ENCODE data around the gene LIPC. TPM values are rescaled to one million over a fixed set of nuclear protein-coding genes. Genes with fewer than 3 reads are reported as not detected.

The LIPC gene
- total RNA-seq, 2 donors from 2014 or later: 1.0 to 3.2 TPM

DNA sequence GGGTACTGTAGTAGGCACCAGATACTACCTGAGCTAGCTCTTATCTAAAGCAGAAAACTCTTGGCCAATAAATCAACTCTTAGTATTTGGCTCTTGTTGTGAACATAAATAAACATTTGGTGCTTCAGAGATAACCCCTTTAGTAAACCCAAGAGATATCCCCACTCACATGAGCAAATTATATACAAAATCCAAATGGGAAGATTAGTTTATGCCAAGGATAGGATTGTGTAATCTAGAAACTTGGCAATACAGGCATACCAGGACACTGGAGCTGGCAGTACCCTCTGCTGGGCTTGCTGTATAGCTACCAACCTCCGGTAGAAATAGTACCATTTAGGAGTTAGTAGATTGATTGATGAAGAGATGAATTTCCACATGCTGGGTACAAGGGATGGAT is 127.0 kb downstream of the LIPC start:
- Mint-ChIP-seq H3K4me1 (peaks cover 3% of the 10 kb centered on the region), H3K4me3 (no peak overlapping the region), H3K36me3 (ENCODE audit: low read depth) (no peaks in the 10 kb centered on the region), H3K27me3 (no peaks in the 10 kb centered on the region), H3K27ac (no peak overlapping the region)
- H3K9me3 ChIP-seq (ENCODE audit: control insufficient read depth, low read length, poor library complexity, severe bottlenecking): no peaks in the 10 kb centered on the region
- no peak for ATAC-seq
- no peak for DNase-seq

DNA sequence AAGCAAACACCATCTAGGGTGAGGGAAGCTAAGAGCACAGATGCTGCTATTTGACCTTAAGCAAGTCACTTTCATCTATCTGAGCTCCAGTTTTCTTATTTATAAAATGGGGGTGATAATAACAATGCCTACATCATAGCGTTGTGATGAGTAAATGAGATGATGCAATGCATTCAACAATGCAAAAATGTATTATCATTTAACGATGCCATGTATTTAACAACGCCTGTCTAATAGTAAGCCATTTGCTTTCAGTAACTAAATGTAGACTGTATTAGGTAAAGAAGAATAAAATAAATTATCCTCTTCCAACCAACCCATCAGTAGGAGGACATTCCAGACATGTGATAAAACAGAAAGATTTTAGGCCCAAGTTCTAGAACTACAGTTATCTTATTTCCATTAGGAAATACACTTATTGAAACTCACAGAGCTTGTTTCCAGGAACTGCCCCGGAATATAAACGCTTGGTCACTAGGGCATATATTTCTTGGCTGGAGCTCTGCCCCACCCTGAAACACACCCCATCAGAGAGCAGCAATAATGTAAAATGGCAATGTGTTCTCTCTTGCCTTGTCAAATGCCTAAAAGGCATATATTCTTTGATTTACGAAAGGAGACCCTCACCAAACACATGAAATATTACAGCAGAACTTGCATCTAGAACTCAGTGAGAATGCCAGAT is 128.3 kb downstream of the LIPC start:
- H3K4me1 Mint-ChIP-seq: peaks cover 2% of the 10 kb centered on the region

DNA sequence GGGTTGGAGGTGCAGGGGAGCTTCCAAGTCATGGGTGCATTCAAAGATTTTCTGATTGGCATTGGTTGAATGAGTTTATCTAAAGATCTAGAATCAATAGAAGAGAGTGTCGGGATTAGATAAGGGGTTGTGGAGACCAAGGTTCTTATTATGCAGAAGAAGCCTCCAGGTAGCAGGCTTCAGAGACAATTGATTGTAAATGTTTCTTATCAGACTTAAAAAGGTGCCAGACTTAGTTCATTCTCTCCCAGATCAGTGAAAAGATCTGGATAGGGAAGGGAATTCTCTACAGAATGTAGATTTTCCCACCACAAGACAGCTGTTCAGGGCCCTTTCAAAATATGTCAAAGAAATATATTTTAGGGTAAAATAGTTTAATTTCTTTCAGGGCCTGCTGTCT is 129.5 kb downstream of the LIPC start:
- Mint-ChIP-seq H3K27ac (no peak overlapping the region), H3K27me3 (no peaks in the 10 kb centered on the region), H3K4me3 (no peak overlapping the region), H3K4me1 (peaks cover 2% of the 10 kb centered on the region), H3K36me3 (ENCODE audit: low read depth) (no peaks in the 10 kb centered on the region)
- ATAC-seq: no peak
- H3K9me3 ChIP-seq (ENCODE audit: control insufficient read depth, low read length, poor library complexity, severe bottlenecking): no peaks in the 10 kb centered on the region
- DNase-seq: no peak

More for the DNA sequence above, 128.3 kb downstream of the LIPC start:
- H3K9me3 ChIP-seq (ENCODE audit: control insufficient read depth, low read length, poor library complexity, severe bottlenecking): no peaks in the 10 kb centered on the region
- ATAC-seq (no peak), DNase-seq (no peak)
- no peaks in the 10 kb centered on the region for H3K36me3 Mint-ChIP-seq (ENCODE audit: low read depth)
- no peak overlapping the region for H3K27ac Mint-ChIP-seq
- H3K27me3 Mint-ChIP-seq: no peaks in the 10 kb centered on the region
- no peak overlapping the region for H3K4me3 Mint-ChIP-seq

DNA sequence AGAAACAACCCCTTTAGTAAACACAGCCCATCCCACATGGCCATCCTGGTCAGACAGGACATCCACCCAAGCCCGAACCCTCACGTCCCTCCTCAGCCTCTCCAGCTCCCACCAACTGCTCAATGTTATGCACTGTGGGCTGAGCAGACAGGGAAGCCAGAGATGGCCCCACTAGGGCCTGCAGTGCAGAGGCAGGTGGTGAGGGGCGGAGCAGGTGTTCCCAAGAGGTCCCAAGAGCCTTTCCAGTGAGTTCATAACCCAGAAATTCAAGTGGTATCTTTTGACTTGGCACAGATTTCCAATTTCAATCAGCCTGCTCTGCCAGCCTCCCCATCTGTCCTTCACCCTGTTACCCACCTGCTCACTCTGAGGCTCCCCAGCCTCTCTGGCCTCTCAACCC is 130.3 kb downstream of the LIPC start:
- H3K4me3 Mint-ChIP-seq: no peak overlapping the region
- peaks cover 2% of the 10 kb centered on the region for H3K4me1 Mint-ChIP-seq
- H3K27ac Mint-ChIP-seq: no peak overlapping the region
- H3K27me3 Mint-ChIP-seq: no peaks in the 10 kb centered on the region
- ATAC-seq (no peak), DNase-seq (no peak)
- no peaks in the 10 kb centered on the region for H3K36me3 Mint-ChIP-seq (ENCODE audit: low read depth)
- no peaks in the 10 kb centered on the region for H3K9me3 ChIP-seq (ENCODE audit: control insufficient read depth, low read length, poor library complexity, severe bottlenecking)

DNA sequence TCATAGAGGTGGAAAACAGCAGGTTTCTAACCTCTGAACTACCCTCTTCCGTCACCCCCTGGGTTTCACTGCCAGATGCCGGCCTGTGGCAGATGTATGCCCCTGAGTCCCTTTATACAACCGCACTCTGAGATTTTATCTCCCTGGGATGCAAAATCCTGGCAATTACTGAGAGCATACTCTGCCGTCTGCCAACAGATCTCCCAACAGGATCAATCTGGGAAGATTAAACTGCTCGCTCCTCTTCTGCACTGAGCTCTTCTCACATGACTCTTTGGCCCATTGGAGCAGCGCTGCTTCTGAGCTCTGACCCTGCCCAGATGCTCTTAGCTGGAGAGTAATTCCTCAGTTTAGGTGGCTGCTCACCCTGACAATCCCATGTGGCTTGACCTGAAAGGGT is 133.2 kb downstream of the LIPC start:
- DNase-seq (no peak), ATAC-seq (no peak)
- no peaks in the 10 kb centered on the region for H3K36me3 Mint-ChIP-seq (ENCODE audit: low read depth)
- no peak overlapping the region for H3K4me3 Mint-ChIP-seq
- no peaks in the 10 kb centered on the region for H3K27me3 Mint-ChIP-seq
- H3K4me1 Mint-ChIP-seq: peaks cover 11% of the 10 kb centered on the region
- no peak overlapping the region for H3K27ac Mint-ChIP-seq
- peaks cover 5% of the 10 kb centered on the region for H3K9me3 ChIP-seq (ENCODE audit: control insufficient read depth, low read length, poor library complexity, severe bottlenecking)

DNA sequence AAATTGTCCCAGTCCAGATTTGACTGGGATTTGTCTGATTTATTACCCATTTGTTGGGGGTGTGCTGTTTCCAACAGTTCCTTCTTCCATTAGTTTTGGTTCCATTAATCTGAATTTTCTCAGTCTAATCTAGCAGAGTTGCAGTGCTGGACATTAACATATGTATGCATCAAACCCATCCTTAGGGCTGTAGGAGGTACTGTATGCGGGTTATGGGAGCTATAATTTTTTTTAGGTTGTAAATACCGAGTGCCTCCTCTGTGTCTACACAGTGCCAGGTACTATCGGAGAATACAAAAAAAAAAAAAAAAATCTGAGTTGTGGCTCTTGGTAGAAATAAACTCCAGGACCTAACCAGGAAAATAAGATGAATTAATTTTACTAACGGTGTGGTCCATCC is 133.8 kb downstream of the LIPC start:
- H3K4me3 Mint-ChIP-seq: no peak overlapping the region
- DNase-seq: no peak
- peaks cover 11% of the 10 kb centered on the region for H3K4me1 Mint-ChIP-seq
- H3K27me3 Mint-ChIP-seq: no peaks in the 10 kb centered on the region
- H3K27ac Mint-ChIP-seq: no peak overlapping the region
- no peak for ATAC-seq
- peaks cover 5% of the 10 kb centered on the region for H3K9me3 ChIP-seq (ENCODE audit: control insufficient read depth, low read length, poor library complexity, severe bottlenecking)
- no peaks in the 10 kb centered on the region for H3K36me3 Mint-ChIP-seq (ENCODE audit: low read depth)

DNA sequence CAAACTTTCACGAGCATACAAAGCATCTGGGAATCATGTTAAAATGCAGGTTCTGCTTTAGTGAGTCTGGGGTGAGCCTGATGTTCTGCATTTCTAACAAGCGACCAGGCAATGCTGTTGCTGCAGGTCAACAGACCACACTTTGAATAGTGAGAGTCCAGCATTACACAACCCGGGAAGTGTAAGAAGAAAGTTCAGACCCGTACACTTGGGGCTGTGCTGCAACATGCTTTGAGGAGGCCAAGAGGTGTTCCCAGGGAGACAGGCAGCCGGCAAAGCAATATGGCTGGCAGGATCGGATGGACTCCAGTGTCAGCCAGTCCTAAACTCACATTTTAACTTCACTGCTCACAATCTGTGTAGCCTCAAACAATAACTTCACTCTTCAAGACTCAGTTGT is 134.2 kb downstream of the LIPC start:
- Mint-ChIP-seq H3K4me3 (no peak overlapping the region), H3K36me3 (ENCODE audit: low read depth) (no peaks in the 10 kb centered on the region), H3K4me1 (peaks cover 11% of the 10 kb centered on the region), H3K27me3 (no peaks in the 10 kb centered on the region), H3K27ac (no peak overlapping the region)
- H3K9me3 ChIP-seq (ENCODE audit: control insufficient read depth, low read length, poor library complexity, severe bottlenecking): peaks cover 5% of the 10 kb centered on the region
- ATAC-seq: no peak
- DNase-seq: no peak

DNA sequence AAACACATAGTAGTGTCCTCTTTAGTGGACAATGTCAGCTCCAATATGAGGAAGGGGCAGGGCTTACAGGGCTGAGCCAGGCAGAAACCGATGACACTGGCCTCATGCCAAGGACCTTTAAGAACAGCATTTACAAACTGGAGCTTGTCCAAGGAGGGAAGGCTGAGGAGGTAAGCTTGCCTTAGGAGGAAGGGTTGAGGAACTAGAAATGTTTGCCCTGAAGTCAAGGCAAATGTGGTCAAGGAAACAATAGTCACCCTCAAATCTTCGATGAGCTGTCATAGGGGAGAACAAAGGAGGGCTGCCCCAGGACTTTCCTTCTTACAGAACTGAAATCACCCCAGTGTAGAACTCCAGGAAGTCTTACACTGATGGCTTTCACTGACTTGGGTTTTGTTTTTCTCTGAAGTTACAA is 136.4 kb downstream of the LIPC start:
- peaks cover 5% of the 10 kb centered on the region for H3K9me3 ChIP-seq (ENCODE audit: control insufficient read depth, low read length, poor library complexity, severe bottlenecking)
- H3K4me1 Mint-ChIP-seq: peaks cover 8% of the 10 kb centered on the region
- H3K36me3 Mint-ChIP-seq (ENCODE audit: low read depth): no peaks in the 10 kb centered on the region
- H3K4me3 Mint-ChIP-seq: peak overlapping the region; percentile 63
- no peak for ATAC-seq
- H3K27me3 Mint-ChIP-seq: no peaks in the 10 kb centered on the region
- no peak for DNase-seq
- H3K27ac Mint-ChIP-seq: peak overlapping the region; percentile 81

DNA sequence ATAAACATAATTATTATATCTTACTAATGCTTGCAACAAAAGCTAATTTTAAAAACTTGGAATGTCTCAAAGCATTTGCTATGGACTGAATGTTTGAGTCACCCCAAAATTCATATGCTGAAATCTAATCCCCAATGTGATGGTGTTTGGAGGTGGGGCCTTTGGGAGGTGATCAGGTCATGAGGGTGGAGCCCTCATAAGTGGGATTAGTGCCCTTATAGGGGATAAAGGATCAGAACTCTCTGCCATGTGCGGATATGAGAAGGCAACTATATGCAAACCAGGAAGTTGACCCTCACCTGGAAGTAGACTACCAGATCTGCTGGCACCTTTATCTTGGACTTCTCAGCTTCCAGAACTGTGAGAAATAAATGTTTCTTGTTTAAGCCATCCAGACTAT is 137.7 kb downstream of the LIPC start:
- Mint-ChIP-seq H3K4me3 (no peak overlapping the region), H3K27me3 (no peaks in the 10 kb centered on the region), H3K36me3 (ENCODE audit: low read depth) (no peaks in the 10 kb centered on the region), H3K27ac (no peak overlapping the region), H3K4me1 (peaks cover 11% of the 10 kb centered on the region)
- no peak for ATAC-seq
- H3K9me3 ChIP-seq (ENCODE audit: control insufficient read depth, low read length, poor library complexity, severe bottlenecking): peaks cover 5% of the 10 kb centered on the region
- no peak for DNase-seq

DNA sequence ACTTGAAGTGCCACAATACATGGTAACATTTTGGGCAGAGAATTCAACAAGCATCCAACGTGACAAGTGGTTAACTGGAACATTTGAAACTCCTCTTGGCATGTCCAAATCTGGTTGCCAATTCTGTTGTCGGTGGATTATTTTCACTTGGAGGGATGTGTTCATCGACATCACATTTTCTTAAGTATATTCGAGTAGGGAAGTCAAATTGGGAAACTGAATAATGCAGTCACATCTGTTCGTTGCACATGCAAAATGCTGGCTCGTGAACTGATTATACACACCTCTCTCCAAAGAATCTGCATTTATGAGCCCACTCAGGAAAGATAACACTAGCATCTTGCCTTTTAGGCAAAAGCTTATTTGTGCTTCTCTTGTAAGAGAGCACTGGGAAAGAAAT is 139.7 kb downstream of the LIPC start:
- H3K4me1 Mint-ChIP-seq: peaks cover 19% of the 10 kb centered on the region
- no peaks in the 10 kb centered on the region for H3K27me3 Mint-ChIP-seq
- no peak overlapping the region for H3K27ac Mint-ChIP-seq
- H3K9me3 ChIP-seq (ENCODE audit: control insufficient read depth, low read length, poor library complexity, severe bottlenecking): peaks cover 5% of the 10 kb centered on the region
- no peaks in the 10 kb centered on the region for H3K36me3 Mint-ChIP-seq (ENCODE audit: low read depth)
- ATAC-seq (no peak), DNase-seq (no peak)
- no peak overlapping the region for H3K4me3 Mint-ChIP-seq

DNA sequence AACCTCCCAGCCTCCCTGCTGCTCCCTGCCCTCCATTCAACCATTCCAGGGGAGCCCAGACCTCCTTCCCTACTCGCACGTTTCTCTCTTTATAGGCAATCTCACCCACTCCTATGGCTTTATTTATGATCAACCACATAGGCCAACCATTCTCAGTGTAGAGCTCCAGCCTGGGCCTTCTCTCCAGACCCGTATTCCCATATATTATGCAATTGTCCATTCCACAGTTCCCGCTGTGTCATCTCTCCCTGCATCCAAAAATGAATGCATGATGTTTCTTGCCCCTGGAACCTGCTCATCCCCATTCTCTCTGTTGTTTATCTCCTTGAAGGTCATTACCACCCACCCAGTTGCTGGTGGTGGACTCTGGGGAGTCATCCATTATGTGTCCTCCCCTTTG is 140.7 kb downstream of the LIPC start:
- H3K27ac Mint-ChIP-seq: no peak overlapping the region
- DNase-seq: no peak
- H3K4me1 Mint-ChIP-seq: peaks cover 19% of the 10 kb centered on the region
- H3K27me3 Mint-ChIP-seq: no peaks in the 10 kb centered on the region
- ATAC-seq: no peak
- no peaks in the 10 kb centered on the region for H3K36me3 Mint-ChIP-seq (ENCODE audit: low read depth)
- H3K9me3 ChIP-seq (ENCODE audit: control insufficient read depth, low read length, poor library complexity, severe bottlenecking): peaks cover 5% of the 10 kb centered on the region
- H3K4me3 Mint-ChIP-seq: no peak overlapping the region

DNA sequence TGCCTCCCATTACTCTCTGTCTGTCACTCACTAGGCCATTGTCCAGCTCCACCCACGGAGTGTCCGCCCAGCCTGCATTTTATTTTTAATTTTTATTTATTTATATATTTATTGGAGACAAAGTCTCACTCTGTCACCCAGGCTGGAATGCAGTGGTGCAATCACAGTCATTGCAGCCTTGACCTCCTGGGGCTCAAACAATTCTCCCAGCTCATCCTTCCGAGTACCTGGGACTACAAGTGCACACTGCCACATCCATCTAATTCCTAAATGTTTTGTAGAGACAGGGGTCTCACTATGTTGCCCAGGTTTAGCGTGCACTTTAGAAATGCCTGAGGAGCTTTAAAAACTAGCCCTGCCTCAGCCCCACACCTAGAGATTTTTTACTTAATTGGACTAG is 141.5 kb downstream of the LIPC start:
- H3K27ac Mint-ChIP-seq: no peak overlapping the region
- H3K36me3 Mint-ChIP-seq (ENCODE audit: low read depth): no peaks in the 10 kb centered on the region
- no peak overlapping the region for H3K4me3 Mint-ChIP-seq
- no peak for ATAC-seq
- peaks cover 14% of the 10 kb centered on the region for H3K4me1 Mint-ChIP-seq
- no peaks in the 10 kb centered on the region for H3K27me3 Mint-ChIP-seq
- peaks cover 5% of the 10 kb centered on the region for H3K9me3 ChIP-seq (ENCODE audit: control insufficient read depth, low read length, poor library complexity, severe bottlenecking)
- no peak for DNase-seq

DNA sequence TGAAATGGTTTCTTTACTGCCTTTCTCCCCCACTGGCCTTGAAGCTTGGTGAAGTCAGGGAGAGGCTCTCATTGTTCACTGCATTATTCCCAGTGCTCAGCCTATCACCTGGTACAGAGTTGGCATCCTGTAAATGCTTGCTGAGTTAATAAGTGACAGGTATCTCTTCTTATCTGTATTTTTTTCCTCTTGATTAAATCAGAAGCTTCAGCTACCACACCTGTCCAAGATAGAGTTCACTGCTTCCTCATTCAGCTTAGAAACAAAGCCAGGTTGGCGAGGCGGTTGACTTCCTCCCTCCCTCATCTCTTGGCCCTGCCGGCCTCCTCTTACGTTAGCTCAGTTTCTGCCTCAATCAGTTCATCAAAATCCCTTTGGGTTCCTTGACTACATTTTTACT is 142.8 kb downstream of the LIPC start:
- ATAC-seq (no peak), DNase-seq (no peak)
- peak overlapping the region; percentile 88 for H3K27ac Mint-ChIP-seq
- H3K36me3 Mint-ChIP-seq (ENCODE audit: low read depth): no peaks in the 10 kb centered on the region
- H3K4me3 Mint-ChIP-seq: no peak overlapping the region
- peaks cover 2% of the 10 kb centered on the region for H3K9me3 ChIP-seq (ENCODE audit: control insufficient read depth, low read length, poor library complexity, severe bottlenecking)
- H3K27me3 Mint-ChIP-seq: no peaks in the 10 kb centered on the region
- peaks cover 11% of the 10 kb centered on the region for H3K4me1 Mint-ChIP-seq

DNA sequence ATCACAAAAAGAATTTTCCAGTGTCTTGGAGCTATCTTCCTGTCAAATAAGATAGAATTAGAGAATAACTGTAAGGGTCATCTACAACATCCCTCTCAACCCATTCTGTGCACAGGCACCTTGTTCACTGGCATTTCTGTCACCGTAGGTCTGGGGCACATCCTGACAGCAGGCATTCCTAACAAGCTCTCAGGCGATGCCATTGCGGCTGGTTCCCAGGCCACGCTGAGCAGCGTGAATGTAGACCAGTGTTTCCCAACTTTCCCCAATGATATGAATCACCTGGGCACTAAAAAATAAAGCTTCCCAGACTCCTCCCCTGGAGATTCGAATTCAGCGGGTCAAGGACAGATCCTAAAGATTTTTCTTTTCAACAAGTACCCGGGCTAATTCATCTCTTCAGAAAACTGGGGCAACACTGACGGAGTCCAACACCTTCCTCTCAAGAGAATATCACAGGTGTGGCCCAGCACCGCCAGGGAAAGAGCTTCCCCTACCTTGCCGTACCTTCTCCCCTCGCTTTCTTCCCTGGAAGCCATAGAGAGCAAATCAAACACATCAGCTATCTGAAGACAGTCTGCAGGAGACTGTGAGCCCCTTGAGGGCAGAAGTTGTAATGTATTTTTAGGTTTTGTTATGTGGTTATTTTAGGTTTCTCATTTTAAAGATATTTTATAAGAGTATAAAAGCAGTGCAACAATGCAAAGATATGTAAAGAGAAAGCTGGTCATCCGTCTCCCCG is 143.4 kb downstream of the LIPC start:
- no peak for ATAC-seq
- H3K4me3 Mint-ChIP-seq: no peak overlapping the region

More for the DNA sequence above, 143.4 kb downstream of the LIPC start:
- peaks cover 11% of the 10 kb centered on the region for H3K4me1 Mint-ChIP-seq
- no peaks in the 10 kb centered on the region for H3K36me3 Mint-ChIP-seq (ENCODE audit: low read depth)
- H3K9me3 ChIP-seq (ENCODE audit: control insufficient read depth, low read length, poor library complexity, severe bottlenecking): no peaks in the 10 kb centered on the region
- no peaks in the 10 kb centered on the region for H3K27me3 Mint-ChIP-seq
- H3K27ac Mint-ChIP-seq: peak overlapping the region; percentile 88
- no peak for DNase-seq
